Measurements from ENCODE around the gene NUCB1.
A peak's percentile ranks its signal among the peaks of the same experiment; 100 is the strongest.

NUCB1 gene

DNA sequence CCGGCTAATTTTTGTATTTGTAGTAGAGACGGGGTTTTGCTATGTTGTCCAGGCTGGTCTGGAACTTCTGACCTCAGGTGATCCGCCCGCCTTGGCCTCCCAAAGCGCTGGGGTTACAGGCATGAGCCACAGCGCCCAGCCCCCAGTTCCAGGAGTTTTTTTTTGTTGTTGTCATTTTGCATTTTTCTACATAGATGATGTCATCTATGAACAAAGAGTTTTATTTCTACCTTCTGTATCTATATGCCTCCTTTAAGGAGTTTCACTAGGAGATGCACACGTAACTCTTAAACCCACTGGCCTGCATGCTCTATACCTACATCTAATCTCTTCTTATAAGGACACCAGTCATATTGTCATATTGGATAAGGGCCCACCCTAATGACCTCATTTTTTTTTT lies 38.1 kb downstream of the NUCB1 start:
- no peak for DNase-seq

DNA sequence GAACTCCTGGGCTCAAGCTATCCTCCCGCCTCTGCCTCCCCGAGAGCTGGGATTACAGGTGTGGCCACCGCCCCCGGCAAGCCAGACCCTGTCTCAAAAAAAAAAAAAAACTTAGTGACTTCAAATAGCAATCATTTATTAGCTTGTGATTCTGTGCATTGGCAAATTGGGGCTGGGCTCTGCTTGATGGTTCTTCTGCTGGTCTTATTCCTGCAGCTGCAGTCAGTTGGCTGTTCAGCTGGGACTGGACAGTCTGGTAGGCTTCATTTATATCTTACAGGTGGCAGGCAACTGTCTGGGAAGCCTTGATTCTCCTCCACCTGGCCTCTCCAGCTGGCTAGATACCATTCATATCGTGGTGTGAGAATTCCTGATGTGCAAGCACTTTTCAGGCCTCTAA lies 40.8 kb downstream of the NUCB1 start:
- no peak for DNase-seq

DNA sequence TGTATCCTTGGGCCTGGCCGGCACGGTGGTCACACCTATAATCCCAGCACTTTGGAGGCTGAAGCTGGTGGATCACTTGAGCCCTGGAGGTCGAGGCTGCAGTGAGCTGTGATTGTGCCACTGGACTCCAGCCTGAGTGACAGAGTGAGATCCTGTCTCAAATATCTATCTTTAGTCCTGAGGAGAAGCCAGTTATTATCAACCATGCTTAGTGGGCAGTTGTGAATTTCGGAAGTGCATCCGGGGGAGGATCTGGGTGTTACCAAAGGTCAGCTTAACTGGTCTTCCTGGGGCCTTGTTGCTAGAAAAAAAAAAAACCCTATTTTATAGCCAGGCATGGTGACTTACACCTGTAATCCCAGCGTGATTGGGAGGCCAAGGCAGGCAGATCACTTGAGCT lies 43.0 kb downstream of the NUCB1 start:
- DNase-seq = no peak

DNA sequence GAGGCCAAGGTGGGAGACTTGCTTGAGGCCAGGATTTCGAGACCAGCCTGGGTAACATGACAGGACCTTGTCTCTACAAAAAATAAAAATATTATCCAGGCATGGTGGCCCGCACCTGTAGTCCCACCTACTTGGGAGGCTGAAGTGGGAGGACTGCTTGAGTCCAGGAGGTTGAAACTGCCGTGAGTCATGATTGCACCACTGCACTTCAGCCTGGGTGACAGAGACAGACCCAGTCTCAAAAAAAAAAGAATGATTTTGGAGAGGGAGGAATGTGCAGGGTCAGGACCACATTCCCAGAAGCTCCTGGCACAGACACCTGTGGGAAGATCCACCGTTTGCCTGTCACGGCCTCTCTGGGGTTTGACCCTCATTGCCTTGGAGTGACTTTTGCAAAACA lies 45.3 kb downstream of the NUCB1 start:
- no peak for DNase-seq

DNA sequence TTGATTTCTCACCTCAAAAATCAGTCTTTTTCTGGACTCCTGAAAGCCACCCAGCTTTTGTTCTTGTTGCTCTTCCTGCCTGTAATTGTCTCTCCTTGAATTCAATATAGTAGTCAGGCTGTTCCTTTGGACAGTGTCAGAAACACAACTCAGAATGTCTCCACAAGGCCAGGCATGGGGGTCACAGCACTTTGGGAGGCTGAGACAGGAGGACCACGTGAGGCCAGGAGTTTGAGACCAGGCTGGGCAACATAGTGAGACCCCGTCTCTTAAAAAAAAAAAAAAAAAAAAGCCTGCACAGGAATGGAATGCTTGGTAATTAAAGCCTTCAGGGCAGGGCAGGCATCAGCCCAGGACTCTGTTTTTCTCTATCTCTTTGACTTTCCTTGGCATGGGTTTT lies 45.7 kb downstream of the NUCB1 start:
- no peak for DNase-seq

DNA sequence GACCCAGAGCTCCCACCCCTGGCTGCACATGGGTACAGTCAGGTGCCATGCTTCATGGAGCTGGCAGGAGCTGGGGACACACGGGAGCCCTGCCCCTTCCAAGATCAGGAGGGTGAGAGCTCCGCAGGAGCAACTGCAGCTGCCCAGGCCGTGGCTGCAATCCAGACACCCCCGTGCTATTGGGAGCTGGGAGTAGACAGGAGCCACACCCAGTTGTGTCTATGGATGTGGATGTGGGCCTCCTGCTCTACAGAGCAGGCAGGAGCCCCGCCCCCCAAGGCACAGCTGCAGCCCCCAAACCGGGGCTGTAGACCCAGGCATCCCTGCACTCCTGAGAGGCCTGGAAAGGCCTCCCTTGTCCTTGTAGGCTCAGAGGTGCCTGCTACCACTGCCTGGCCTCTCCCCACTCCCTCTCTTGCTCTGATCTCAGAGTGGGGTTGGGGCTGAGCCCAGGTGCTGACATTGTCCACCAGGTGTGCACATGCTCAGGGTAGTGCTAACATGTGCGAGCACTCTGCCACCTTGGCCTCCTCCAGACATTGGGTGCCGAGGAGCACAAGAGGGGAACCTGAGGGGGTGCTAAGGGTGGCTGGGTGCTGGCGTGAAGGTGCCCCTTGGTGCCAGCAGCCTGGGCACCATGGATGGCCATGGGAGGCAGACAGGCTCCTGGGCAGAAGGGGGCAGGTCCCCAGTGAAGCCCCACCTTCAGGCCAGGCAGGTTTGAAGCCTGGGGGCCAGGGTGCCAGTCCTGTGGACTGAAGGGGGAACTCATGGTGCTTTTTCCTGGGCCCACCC lies 46.5 kb downstream of the NUCB1 start:
- no peak for DNase-seq

DNA sequence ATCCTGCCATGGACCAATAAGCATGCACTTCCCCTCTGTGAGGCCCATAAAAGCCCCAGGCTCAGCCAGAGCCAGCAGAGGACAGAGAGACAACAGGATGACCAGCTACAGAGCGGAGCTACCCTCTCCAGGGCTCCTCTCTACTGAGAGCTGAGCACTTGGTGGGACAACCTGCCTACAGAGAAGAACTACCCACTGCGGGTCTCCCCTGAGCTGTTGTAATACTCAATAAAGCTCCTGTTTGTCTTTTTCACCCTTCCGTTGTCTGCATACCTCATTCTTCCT lies 47.1 kb downstream of the NUCB1 start:
- no peak for DNase-seq

DNA sequence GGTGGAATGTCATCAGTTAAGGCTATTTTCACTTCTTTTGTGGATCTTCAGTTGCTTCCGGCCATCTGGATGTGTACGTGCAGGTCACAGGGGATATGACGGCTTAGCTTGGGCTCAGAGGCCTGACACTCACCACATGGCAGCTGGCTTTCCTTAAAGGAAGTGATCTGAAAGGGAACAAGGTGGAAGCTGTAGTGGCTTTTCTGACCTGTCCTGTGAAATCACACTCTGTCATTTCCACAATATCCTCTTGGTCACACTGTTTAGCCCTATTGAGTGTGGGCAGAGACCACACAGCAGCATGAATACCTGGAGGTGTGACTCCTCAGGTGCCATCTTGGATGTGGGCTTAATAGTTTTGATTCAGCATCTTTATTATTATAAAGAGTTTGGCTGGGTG lies 50.0 kb downstream of the NUCB1 start:
- no peak for DNase-seq

DNA sequence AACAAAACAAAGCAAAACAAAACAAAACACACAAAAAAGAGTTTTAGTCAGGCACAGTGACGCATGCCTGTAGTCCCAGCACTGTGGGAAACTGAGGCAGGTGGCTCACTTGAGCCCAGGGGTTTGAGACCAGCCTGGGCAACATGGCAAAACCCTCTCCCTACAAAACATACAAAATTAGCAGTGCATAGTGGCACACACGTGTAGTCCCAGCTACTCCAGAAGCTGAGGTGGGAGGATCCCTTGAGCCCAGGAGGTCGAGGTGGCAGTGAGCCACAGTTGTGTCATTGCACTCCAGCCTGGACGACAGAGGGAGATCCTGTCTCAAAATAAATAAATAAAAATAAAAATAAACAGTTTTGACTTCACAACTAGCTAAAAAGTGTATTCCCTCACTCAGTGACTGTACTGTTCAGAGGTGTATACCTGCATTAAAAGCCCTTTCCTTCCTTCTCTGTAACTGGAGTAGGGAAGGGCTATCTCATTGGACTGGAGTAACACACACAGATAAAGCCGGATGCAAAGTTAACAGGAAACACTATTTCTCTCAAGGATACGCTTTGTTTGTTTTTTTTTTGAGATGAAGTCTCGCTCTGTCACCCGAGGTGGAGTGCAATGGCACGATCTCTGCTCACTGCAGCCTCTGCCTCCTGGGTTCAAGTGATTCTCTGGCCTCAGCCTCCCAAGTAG lies 50.9 kb downstream of the NUCB1 start:
- no peak for DNase-seq

DNA sequence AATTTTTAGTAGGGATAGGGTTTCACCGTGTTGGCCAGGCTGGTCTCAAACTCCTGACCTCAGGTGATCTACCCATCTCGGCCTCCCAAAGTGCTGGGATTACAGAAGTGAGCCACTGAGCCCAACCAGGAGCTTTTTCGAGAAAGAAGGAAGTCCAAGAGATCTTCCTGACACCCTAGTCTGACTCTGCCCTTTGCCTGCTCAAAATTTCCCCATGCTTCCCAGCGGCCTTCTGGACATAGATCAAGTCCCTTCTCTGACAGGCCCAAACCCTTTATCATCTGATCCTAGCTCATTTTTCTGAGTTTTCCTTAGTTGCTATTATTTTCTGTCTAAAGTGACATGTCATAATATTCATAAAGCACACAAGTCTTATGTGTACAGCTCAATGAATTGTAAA lies 53.0 kb downstream of the NUCB1 start:
- DNase-seq = no peak

DNA sequence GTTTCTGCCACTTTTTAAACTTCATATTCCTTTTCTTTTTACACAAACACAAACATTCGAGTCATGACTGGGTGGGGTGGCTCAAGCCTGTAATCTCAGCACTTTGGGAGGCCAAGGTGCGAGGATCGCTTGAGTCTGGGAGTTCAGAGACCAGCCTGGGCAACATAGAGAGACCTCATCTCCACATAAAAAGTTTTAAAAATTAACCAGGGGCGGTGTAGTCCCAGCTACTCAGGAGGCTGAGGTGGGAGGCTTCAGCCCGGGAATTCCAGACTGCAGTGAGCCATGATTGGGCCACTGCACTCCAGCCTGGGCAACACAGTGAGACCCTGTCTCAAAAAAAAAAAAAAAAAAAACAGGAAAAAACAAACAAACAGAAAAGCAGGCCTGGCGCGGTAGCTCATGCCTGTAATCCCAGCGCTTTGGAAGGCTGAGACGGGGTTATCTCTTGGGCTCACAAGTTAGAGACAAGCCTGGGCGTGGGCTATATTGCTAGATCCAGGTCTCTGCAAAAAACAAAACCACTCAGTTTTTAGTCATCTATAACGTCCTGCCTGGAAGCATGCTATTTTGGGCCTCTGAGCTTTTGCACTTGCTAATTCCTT lies 54.0 kb downstream of the NUCB1 start:
- DNase-seq = no peak

DNA sequence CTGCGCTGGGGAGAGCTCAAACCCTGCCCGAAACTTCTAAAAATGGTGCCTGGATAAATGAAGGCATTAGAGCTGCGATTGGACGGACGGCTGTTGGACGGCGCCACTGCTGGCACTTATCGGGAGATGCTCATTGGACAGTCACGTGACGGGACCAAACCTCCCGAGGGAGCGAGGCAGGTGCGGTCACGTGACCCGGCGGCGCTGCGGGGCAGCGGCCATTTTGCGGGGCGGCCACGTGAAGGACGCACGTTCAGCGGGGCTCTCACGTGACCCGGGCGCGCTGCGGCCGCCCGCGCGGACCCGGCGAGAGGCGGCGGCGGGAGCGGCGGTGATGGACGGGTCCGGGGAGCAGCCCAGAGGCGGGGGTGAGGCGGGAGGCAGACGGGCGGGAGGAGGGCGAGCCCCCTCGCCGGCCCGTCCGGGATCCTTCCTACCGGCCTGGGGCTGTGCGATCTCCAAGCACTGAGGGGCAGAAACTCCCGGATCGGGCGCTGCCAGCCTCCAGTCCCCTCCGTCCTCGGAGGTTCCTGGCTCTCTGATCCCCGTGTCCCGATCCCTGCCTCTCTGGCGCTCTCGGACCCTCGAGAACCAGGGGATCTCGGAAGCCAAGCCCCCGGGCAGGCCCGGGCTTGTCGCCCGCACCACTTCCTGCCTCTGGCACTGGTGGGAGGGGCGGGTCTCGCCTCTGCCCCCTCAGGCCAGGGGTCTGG lies 54.6 kb downstream of the NUCB1 start, which contains the start of gene BAX:
Gene BAX, plus strand, starts transcription at position 281 of the 713 bp plus-strand sequence. Its CDS starts 54 bp downstream, at position 335.
- DNase-seq = peak; percentile 59 to 93

DNA sequence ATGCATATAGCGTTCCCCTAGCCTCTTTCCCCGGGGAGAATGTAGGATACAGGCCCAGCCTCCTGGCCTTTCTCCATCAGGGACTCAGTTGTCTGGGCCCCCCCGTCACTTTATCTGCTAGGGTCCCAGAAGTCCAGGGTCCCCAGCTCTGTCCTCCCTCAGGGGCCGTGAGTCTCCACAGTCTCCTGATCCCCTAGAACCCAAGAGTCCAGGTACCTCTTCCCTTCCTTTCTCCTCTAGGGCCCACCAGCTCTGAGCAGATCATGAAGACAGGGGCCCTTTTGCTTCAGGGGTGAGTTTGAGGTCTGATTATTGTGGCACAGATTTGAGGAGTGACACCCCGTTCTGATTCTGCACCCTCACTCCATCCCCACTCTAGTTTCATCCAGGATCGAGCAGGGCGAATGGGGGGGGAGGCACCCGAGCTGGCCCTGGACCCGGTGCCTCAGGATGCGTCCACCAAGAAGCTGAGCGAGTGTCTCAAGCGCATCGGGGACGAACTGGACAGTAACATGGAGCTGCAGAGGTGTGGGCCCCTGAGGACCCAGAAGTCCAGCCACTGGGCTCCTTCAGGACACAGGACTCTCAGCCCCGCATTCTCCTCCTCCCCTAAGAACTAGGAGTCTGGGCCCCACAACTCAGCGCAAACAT lies 55.3 kb downstream of the NUCB1 start:
- DNase-seq = no peak

DNA sequence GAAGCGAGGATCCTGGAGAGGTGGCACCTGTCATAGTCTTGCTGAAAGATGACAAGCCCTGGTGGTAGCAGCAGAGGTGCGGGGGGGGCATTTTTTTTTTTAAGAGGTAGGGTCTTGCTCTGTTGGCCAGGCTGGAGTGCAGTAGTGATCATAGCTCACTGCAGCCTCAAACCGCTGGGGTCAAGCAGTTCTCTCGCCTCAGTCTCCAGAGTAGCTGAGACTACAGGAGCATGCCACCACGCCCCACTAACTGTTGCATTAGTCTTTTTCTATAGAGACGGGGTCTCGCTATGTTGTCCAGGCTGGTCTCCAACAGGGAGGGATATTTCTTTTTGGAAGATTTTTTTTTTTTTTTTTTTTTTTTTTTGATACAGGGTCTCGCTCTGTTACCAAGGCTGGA lies 57.9 kb downstream of the NUCB1 start:
- no peak for DNase-seq

DNA sequence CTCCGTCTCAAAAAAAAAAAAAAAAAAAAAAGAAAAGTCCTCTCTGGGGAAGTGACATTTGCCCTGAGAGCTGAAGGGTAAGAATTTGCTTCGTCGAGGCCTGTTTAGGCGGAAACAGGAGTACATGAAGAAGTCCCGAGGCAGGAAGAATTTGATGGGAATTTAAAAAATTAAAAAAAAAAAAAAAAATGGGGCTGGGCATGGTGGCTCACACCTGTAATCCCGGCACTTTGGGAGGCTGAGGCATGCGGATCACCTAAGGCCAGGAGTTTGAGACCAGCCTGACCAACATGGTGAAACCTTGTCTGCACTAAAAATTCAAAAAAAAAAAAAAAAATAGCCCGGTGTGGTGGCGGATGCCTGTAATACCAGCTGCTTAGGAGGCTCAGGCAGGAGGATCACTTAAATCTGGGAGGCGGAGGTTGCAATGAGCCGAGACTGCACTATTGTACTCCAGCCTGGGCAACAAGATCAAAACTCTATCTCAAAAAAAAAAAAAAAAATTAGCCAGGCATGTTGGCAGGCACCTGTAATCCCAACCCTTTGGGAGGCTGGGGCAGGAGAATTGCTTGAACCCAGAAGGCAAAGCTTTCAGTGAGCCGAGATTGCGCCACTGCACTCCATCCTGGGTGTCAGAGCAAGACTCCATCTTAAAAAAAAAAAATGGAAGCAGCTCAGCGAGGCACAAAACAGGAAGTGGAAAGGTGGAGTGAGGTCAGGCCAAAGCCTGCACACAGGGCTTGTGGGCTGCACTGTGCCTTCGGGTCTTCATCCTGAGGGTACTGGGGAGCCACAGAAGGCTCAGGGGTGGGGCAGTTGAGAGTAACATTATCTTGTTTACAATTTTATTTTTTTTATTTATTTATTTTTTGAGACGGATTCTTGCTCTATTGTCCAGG lies 59.5 kb downstream of the NUCB1 start:
- no peak for DNase-seq

DNA sequence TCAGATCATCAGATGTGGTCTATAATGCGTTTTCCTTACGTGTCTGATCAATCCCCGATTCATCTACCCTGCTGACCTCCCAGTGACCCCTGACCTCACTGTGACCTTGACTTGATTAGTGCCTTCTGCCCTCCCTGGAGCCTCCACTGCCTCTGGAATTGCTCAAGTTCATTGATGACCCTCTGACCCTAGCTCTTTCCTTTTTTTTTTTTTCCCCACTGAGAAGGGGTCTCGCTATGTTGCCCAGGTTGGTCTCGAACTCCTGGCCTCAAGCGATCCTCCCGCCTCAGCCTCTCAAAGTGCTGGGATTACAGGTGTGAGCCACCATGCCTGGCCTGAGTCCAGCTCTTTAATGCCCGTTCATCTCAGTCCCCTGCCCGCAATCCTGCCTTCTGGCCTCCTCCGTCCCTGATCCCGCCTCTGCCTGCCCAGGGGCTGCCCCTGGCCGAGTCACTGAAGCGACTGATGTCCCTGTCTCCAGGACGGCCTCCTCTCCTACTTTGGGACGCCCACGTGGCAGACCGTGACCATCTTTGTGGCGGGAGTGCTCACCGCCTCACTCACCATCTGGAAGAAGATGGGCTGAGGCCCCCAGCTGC lies 61.0 kb downstream of the NUCB1 start:
- no peak for DNase-seq

DNA sequence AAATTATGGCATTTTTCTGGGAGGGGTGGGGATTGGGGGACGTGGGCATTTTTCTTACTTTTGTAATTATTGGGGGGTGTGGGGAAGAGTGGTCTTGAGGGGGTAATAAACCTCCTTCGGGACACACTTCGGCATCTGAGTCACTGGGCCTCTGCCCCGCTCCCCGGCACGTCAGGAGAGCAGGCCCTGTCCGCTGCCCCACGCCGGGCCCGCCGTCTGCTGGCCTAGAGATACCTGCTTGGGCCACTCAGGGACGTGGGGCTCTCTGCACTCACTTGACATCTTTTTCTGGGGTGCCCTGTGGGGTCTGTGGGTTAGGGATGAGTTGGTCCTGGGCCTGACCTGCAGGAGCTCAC lies 61.5 kb downstream of the NUCB1 start:
- no peak for DNase-seq

DNA sequence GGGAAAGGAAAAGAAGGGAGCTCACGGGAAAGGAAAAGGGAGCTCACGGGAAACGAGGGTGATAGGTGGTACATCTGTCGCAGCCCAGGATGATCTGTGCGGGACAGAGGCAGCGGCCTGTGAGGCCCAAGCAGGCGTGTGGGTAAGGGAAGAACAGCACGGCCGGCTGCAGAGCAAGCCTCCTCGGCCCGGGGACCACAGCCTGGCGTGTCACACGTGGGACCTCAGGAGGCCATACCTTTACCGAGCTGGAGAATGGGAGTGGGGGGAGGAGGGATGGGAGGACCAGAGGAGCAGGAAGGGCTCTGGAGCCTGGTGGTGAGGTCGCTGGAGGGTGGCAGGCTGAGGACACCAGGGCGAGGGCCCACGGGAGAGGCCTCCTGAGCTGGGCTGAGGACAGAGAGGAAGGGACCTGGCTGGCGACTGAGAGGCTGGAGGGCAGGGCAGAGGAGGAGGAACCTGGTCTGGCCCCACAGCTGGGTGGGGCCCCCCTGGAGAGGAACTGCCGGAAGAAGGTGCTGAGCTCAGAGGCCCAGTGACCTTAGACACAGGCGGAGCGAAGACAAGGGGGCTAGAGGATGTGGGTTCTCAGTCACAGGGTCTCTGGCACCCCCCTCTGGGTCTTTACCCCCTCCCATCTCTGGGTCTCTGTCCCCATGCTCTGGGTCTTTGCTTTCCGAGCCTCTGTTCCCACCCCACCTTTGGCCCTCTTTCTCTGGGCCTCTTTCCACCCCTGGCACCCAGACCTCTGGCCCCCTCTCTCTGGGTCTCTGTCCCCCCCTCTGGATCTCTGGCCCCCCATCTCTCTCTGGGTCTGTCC lies 62.1 kb downstream of the NUCB1 start:
- no peak for DNase-seq

DNA sequence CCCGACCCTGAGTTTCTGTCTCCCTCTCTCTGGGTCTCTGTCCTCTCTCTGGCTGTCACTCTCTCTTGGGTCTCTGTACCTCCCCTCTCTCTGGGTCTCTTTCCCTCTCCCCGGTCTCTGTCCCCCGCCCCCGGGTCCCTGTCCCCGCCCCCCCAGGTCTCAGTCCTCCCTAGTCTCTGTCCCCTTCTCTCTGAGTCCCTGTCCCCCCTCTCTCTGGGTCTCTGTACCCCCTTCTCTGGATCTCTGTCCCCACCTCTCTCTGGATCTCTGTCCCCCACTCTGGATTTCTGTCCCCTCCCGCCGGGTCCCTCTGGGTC lies 62.7 kb downstream of the NUCB1 start:
- DNase-seq = no peak

DNA sequence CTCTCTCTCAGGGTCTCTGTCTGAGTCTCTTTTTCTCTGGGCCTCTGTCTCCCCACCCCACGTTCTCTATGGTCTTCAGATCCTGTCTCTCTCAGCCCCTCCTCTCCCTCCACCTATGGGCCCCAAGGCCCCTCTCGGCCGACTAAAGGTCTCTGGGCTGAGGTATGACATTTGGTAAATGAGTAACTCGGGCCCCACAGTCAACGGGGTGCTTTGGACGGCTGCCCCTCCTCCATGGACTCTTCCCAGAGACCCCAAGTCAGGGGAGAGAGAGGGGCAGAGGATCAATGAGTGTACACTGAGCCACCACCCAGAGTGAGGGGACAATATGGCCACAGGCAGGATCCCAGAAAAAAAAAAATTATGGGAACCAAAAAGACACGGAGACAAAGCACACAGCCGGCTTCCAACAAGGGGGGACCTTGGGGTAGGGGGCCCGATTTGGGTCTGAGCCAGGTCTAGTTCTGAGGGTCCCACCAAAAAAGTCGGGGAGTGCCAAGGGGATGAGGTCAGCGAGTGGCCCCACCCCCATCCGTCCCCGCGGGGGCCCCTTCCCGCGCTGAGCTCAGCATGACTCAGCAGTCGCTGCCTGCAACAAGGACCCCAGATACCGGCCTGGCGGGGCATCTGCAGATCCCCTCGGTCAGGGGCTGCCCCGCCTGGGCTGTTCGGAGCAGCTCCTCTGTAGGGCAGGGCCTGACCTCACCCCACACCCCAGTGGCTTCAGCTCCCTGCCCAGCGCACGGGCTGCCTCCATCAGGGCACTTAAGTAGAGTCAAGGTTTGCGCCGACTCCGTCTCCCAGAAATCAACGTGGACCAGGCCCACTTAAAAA lies 63.5 kb downstream of the NUCB1 start:
- no peak for DNase-seq

Measured in cerebellar nuclear complex (tissue), 1 donor.